ENCODE measurements around the gene ARHGEF40. TPM values are rescaled to one million over a fixed set of nuclear protein-coding genes. Genes with fewer than 3 reads are reported as not detected.
A peak's percentile ranks its signal among the peaks of the same experiment; 100 is the strongest.

ARHGEF40 gene
- total RNA-seq, 2 experiments from 2014 or later, result 0.09 TPM; not detected in 1

- Mint-ChIP-seq H3K9me3 (ENCODE audit: low read depth) (no peaks in the 10 kb centered on the region), H3K27me3 (peaks cover 27% of the 10 kb centered on the region), H3K27ac (no peak within 1 kb of the TSS), H3K4me3 (no peak within 1 kb of the TSS), H3K36me3 (no peaks in the 10 kb centered on the region), H3K4me1 (peaks cover 10% of the 10 kb centered on the region)
- DNase-seq, result no peak
- CTCF ChIA-PET, result interaction anchor here (1.7 to 3.2 kb wide), 3 partner anchors 34 to 47 kb away, joined by 6 to 8 read pairs (median 6); no protein-coding TSS in a partner anchor
- peak; percentile 39 for ATAC-seq
These were observed 12.1 kb upstream of the ARHGEF40 start, which contains the start of gene RNASE8 for GRCh38 chr14:21057803-21058675. TSS of gene RNASE8 (plus strand) at chr14:21057822. CDS start at chr14:21057893, 71 bp downstream.

GRCh38 chr14:21058903-21059302, 11.2 kb upstream of the ARHGEF40 start:
- Mint-ChIP-seq H3K9me3 (ENCODE audit: low read depth) (no peaks in the 10 kb centered on the region), H3K27ac (no peak overlapping the region), H3K4me1 (peaks cover 9% of the 10 kb centered on the region), H3K27me3 (peaks cover 36% of the 10 kb centered on the region), H3K36me3 (no peaks in the 10 kb centered on the region), H3K4me3 (no peak overlapping the region)
- DNase-seq (no peak), ATAC-seq (no peak)
- CTCF ChIA-PET, result interaction anchor here (2.2 to 3.2 kb wide), 2 partner anchors 34 to 46 kb away, joined by 6 to 8 read pairs; no protein-coding TSS in a partner anchor

GRCh38 chr14:21059842-21060613, 10.1 kb upstream of the ARHGEF40 start:
- CTCF ChIA-PET, result interaction anchor here (1.0 to 3.2 kb wide), 3 partner anchors 32 to 45 kb away, joined by 3 to 8 read pairs (median 5); no protein-coding TSS in a partner anchor
- H3K4me1 Mint-ChIP-seq, result peaks cover 5% of the 10 kb centered on the region
- no peaks in the 10 kb centered on the region for H3K36me3 Mint-ChIP-seq
- no peak overlapping the region for H3K27ac Mint-ChIP-seq
- ATAC-seq (no peak), DNase-seq (no peak)
- H3K27me3 Mint-ChIP-seq, result peaks cover 44% of the 10 kb centered on the region
- no peak overlapping the region for H3K4me3 Mint-ChIP-seq
- no peaks in the 10 kb centered on the region for H3K9me3 Mint-ChIP-seq (ENCODE audit: low read depth)

GRCh38 chr14:21060614-21061346, 9.3 kb upstream of the ARHGEF40 start:
- Mint-ChIP-seq H3K4me3 (no peak overlapping the region), H3K36me3 (no peaks in the 10 kb centered on the region), H3K4me1 (peaks cover 5% of the 10 kb centered on the region), H3K27me3 (peaks cover 52% of the 10 kb centered on the region), H3K27ac (no peak overlapping the region), H3K9me3 (ENCODE audit: low read depth) (no peaks in the 10 kb centered on the region)
- no peak for ATAC-seq
- DNase-seq, result no peak
- CTCF ChIA-PET, result interaction anchor here (0.6 to 1.1 kb wide), 4 partner anchors 29 to 46 kb away, joined by 3 to 5 read pairs (median 3); no protein-coding TSS in a partner anchor

- Mint-ChIP-seq H3K9me3 (ENCODE audit: low read depth) (no peaks in the 10 kb centered on the region), H3K27me3 (peaks cover 57% of the 10 kb centered on the region), H3K36me3 (no peaks in the 10 kb centered on the region), H3K4me1 (peaks cover 5% of the 10 kb centered on the region), H3K27ac (no peak overlapping the region), H3K4me3 (no peak overlapping the region)
- DNase-seq, result no peak
- CTCF ChIA-PET, result interaction anchor here (0.6 to 1.7 kb wide), 6 partner anchors 17 to 43 kb away, joined by 3 to 6 read pairs (median 3); no protein-coding TSS in a partner anchor
- ATAC-seq, result no peak
These were observed 8.8 kb upstream of the ARHGEF40 start for GRCh38 chr14:21061347-21061668.

- ATAC-seq, result no peak
- Mint-ChIP-seq H3K4me3 (no peak overlapping the region), H3K4me1 (peaks cover 2% of the 10 kb centered on the region), H3K36me3 (no peaks in the 10 kb centered on the region), H3K9me3 (ENCODE audit: low read depth) (no peaks in the 10 kb centered on the region), H3K27ac (no peak overlapping the region), H3K27me3 (peaks cover 76% of the 10 kb centered on the region)
- no peak for DNase-seq
- CTCF ChIA-PET, result interaction anchor here (0.7 to 1.5 kb wide), 3 partner anchors 36 to 48 kb away, joined by 3 to 4 read pairs (median 3); no protein-coding TSS in a partner anchor
These were observed 6.6 kb upstream of the ARHGEF40 start for GRCh38 chr14:21063479-21063878.

GRCh38 chr14:21066882-21067502, 3.1 kb upstream of the ARHGEF40 start:
- H3K4me3 Mint-ChIP-seq, result no peak overlapping the region
- no peak for ATAC-seq
- H3K9me3 Mint-ChIP-seq (ENCODE audit: low read depth), result no peaks in the 10 kb centered on the region
- H3K36me3 Mint-ChIP-seq, result no peaks in the 10 kb centered on the region
- H3K27me3 Mint-ChIP-seq, result peaks cover 90% of the 10 kb centered on the region
- peaks cover 29% of the 10 kb centered on the region for H3K4me1 Mint-ChIP-seq
- DNase-seq, result no peak
- no peak overlapping the region for H3K27ac Mint-ChIP-seq
- CTCF ChIA-PET, result interaction anchor here (1.2 to 5.0 kb wide), 13 partner anchors 10 to 188 kb away, joined by 3 to 109 read pairs (median 12); partner anchors contain the start of gene TMEM253

- DNase-seq, result peak; percentile 64
These were observed 1.4 kb upstream of the ARHGEF40 start for GRCh38 chr14:21068521-21069387.

GRCh38 chr14:21069388-21070082, 569 bp upstream of the ARHGEF40 start:
- Mint-ChIP-seq H3K27me3 (peaks cover 84% of the 10 kb centered on the region), H3K27ac (no peak overlapping the region), H3K9me3 (ENCODE audit: low read depth) (no peaks in the 10 kb centered on the region), H3K36me3 (no peaks in the 10 kb centered on the region), H3K4me3 (peak overlapping the region; percentile 47), H3K4me1 (peaks cover 31% of the 10 kb centered on the region)
- DNase-seq (no peak), ATAC-seq (no peak)
- CTCF ChIA-PET, result interaction anchor here (1.0 to 5.9 kb wide), 16 partner anchors 18 to 92 kb away, joined by 3 to 109 read pairs (median 16); partner anchors contain the start of genes TMEM253 and ZNF219

More at GRCh38 chr14:21068521-21069387, 1.4 kb upstream of the ARHGEF40 start:
- H3K36me3 Mint-ChIP-seq, result no peaks in the 10 kb centered on the region
- H3K27ac Mint-ChIP-seq, result no peak overlapping the region
- H3K9me3 Mint-ChIP-seq (ENCODE audit: low read depth), result no peaks in the 10 kb centered on the region
- H3K4me3 Mint-ChIP-seq, result no peak overlapping the region
- H3K27me3 Mint-ChIP-seq, result peaks cover 89% of the 10 kb centered on the region
- peaks cover 31% of the 10 kb centered on the region for H3K4me1 Mint-ChIP-seq
- peak; percentile 62 for ATAC-seq
- CTCF ChIA-PET, result interaction anchor here (1.0 to 5.0 kb wide), 20 partner anchors 12 to 186 kb away, joined by 3 to 109 read pairs (median 5); partner anchors contain the start of genes TMEM253 and ZNF219

- Mint-ChIP-seq H3K27me3 (peaks cover 72% of the 10 kb centered on the region), H3K27ac (no peak overlapping the region), H3K36me3 (no peaks in the 10 kb centered on the region), H3K9me3 (ENCODE audit: low read depth) (no peaks in the 10 kb centered on the region), H3K4me3 (peak overlapping the region; percentile 62), H3K4me1 (peaks cover 31% of the 10 kb centered on the region)
- ATAC-seq (peak; percentile 28), DNase-seq (no peak)
- CTCF ChIA-PET, result interaction anchor here (0.8 to 5.9 kb wide), 10 partner anchors 17 to 93 kb away, joined by 3 to 74 read pairs (median 6); no protein-coding TSS in a partner anchor
These were observed 613 bp downstream of the ARHGEF40 start for GRCh38 chr14:21070610-21071224.
